Aorta (tissue), 5 donors: ENCODE measurements around the gene FAM111A. TPM values are rescaled to one million over a fixed set of nuclear protein-coding genes. Genes with fewer than 3 reads are reported as not detected.
"Not testable (repeated sequence)": the region's sequence is repeated elsewhere in the genome, so short reads cannot be mapped to it uniquely, and the experiment has no call there.

Source experiments
- ATAC-seq: fragments of 200-7000 bp; cut with Tn5 transposase; one replicate; pipeline ENCODE4 v1.9.1; 2022; ENCODE audit warnings: moderate library complexity; ENCODE audit not compliant: low FRiP score
- DNase-seq, 2 donors: peaks; one replicate each; pipeline ENCODE4 v3.0.0-alpha.2; 2020
- H3K27ac ChIP-seq, 2 donors: one replicate each; pipeline ENCODE4 v1.5.1; 2013; ENCODE audit warnings: low read length in 2 of 2, mild to moderate bottlenecking in 2 of 2, moderate library complexity in 2 of 2, control low read depth in 1 of 2, inconsistent platforms in 1 of 2, low read depth in 1 of 2
- H3K27me3 ChIP-seq, 2 donors: one replicate each; pipeline ENCODE4 v1.6.1; 2013; ENCODE audit warnings: control low read depth in 1 of 2, low read length in 1 of 2, mild to moderate bottlenecking in 1 of 2, moderate library complexity in 1 of 2; ENCODE audit not compliant: insufficient read depth in 2 of 2, control insufficient read depth in 1 of 2
- H3K36me3 ChIP-seq, 2 donors: one replicate each; pipeline ENCODE4 v1.6.1; 2013; ENCODE audit warnings: control low read depth in 1 of 2, low read length in 1 of 2, mild to moderate bottlenecking in 1 of 2; ENCODE audit not compliant: insufficient read depth in 2 of 2, control insufficient read depth in 1 of 2
- H3K4me1 ChIP-seq, 2 donors: one replicate each; pipeline ENCODE4 v1.6.1; 2013; ENCODE audit warnings: low read length in 2 of 2, control low read depth in 1 of 2, mild to moderate bottlenecking in 1 of 2, moderate library complexity in 1 of 2; ENCODE audit not compliant: insufficient read depth in 2 of 2, control insufficient read depth in 1 of 2
- H3K4me3 ChIP-seq, 2 donors: one replicate each; pipeline ENCODE4 v1.5.1; 2013; ENCODE audit warnings: low read length in 2 of 2, control low read depth in 1 of 2, mild to moderate bottlenecking in 1 of 2
- H3K9me3 ChIP-seq: one replicate; pipeline ENCODE4 v1.6.1; 2013; ENCODE audit warnings: mild to moderate bottlenecking, low read length; ENCODE audit not compliant: control insufficient read depth
- WGBS, 2 donors: extraction: QIAGEN DNeasy Blood & Tissue Kit; methylation state at CpG; one replicate each; pipeline ENCODE4 v1.1.7; 2013; 5-methylcytosine and 5-hydroxymethylcytosine counted together
- intact Hi-C, 2 donors: fragments of 100-400 bp; cut with DNase I; formaldehyde crosslinking; loops; one replicate each; pipeline versions ENCODE4 v1.14.2 to v1.15.0; 2022
- polyA plus RNA-seq, 2 donors: library from polyadenylated mRNA; stranded (reverse); fragments of 200-250 nt; gene quantifications; one replicate each; pipeline ENCODE4 v1.2.3, GENCODE V29; 2013
- total RNA-seq, 2 donors: library from RNA; stranded (reverse); fragmentation: NEBNext Ultra II Directional; extraction: Animal tissue kit (Norgen Biotek cat#: 25700); gene quantifications; one replicate each; pipeline ENCODE4 v1.2.1, GENCODE V29; 2021
- donor health status: healthy with polysubstance abuse.
- donor health status: Bipolar disorder and iron deficiency.
- donor health status: DM: no; HTN: no; CAD: no.
- donor health status: DM: no; HTN: no; CAD: no.
- donor health status: DM: yes; HTN: yes; CAD: no.

FAM111A gene
- total and polyA plus RNA-seq, 4 donors, result 5.8 to 49.0 (median 24.3) TPM

- not testable (repeated sequence) for H3K4me3 ChIP-seq, H3K27ac ChIP-seq, ATAC-seq, H3K4me1 ChIP-seq, H3K27me3 ChIP-seq, DNase-seq, H3K9me3 ChIP-seq, H3K36me3 ChIP-seq
- intact Hi-C loops, result loop anchor here (2.0 to 10.0 kb wide), 3 partner anchors 34 to 82 kb away; no protein-coding TSS in a partner anchor
- 84 to 88% methylated on average over 6 of the region's 6 CpGs for WGBS, 2 donors
Observed at GRCh38 chr11:59136551-59136950, 6.1 kb upstream of the FAM111A start.

DNA sequence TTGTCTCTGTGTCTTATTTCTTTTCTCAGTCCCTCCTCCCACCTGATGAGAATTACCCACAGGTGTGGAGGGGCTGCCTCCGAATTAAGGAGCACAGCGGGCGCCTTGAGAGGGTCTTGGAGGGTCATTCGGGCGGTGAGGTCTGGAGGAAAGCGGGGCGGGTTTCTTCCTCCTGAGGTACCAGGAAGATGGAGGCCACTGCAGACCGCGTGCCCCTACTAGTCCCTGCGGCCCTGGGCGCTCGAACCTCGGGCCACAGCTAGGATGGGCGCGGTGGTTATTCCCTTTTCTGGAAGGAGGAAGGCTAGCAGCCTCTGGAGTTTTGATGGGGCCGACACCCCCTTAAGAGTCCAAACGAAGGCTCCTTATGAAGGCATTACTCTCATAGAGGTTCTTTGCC lies 5.5 kb upstream of the FAM111A start:
- no peaks in the 10 kb centered on the region for H3K4me1 ChIP-seq
- H3K27ac ChIP-seq, result no peak overlapping the region
- intact Hi-C loops, result loop anchor here (2.0 to 10.0 kb wide), 3 partner anchors 35 to 82 kb away; no protein-coding TSS in a partner anchor
- no peaks in the 10 kb centered on the region for H3K9me3 ChIP-seq
- DNase-seq (no peak), ATAC-seq (no peak)
- H3K4me3 ChIP-seq, result no peak overlapping the region
- 95 to 98% methylated on average over 17 of the region's 17 CpGs for WGBS, 2 donors
- H3K27me3 ChIP-seq, result no peaks in the 10 kb centered on the region
- no peaks in the 10 kb centered on the region for H3K36me3 ChIP-seq

DNA sequence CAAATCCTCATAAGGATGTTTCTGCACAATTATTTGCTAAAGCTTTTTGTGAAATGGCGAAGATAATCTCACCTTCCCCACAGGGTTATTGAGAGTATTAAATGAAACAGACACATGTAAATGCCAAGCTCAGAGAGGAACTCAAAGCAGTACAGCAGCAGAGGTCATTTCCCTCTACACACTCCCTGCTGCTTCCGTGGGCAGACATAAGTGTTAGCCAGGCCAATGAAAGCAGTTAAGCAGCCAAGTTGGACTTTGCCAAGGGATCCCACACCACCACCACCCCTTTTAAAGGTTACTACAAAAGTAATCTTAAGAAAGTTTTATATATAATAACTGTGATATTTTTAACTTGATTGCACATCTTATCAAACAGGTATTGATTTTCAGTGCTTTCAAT lies 4.0 kb upstream of the FAM111A start:
- Histone ChIP-seq H3K27ac (no peak overlapping the region), H3K4me3 (no peak overlapping the region), H3K4me1 (no peaks in the 10 kb centered on the region), H3K27me3 (no peaks in the 10 kb centered on the region), H3K36me3 (no peaks in the 10 kb centered on the region), H3K9me3 (no peaks in the 10 kb centered on the region)
- intact Hi-C loops, result loop anchor here (5.0 to 10.0 kb wide), 2 partner anchors 36 to 84 kb away; no protein-coding TSS in a partner anchor
- DNase-seq (no peak), ATAC-seq (no peak)
- WGBS, 2 donors, result 43% methylated on average over 2 of the region's 2 CpGs

- H3K4me1 ChIP-seq, result no peaks in the 10 kb centered on the region
- no peaks in the 10 kb centered on the region for H3K9me3 ChIP-seq
- H3K36me3 ChIP-seq, result no peaks in the 10 kb centered on the region
- no peak for DNase-seq
- no peak for ATAC-seq
- intact Hi-C loops, result loop anchor here in 1 of 2 donors (10.0 kb wide), 1 partner anchor 566 kb away; the partner anchor contains the start of genes LPXN and ZFP91
- no peak overlapping the region for H3K4me3 ChIP-seq
- no peak overlapping the region for H3K27ac ChIP-seq
- H3K27me3 ChIP-seq, result no peaks in the 10 kb centered on the region
- 89 to 92% methylated on average over 4 of the region's 4 CpGs for WGBS, 2 donors
Observed at GRCh38 chr11:59141191-59141590, 1.5 kb upstream of the FAM111A start.

DNA sequence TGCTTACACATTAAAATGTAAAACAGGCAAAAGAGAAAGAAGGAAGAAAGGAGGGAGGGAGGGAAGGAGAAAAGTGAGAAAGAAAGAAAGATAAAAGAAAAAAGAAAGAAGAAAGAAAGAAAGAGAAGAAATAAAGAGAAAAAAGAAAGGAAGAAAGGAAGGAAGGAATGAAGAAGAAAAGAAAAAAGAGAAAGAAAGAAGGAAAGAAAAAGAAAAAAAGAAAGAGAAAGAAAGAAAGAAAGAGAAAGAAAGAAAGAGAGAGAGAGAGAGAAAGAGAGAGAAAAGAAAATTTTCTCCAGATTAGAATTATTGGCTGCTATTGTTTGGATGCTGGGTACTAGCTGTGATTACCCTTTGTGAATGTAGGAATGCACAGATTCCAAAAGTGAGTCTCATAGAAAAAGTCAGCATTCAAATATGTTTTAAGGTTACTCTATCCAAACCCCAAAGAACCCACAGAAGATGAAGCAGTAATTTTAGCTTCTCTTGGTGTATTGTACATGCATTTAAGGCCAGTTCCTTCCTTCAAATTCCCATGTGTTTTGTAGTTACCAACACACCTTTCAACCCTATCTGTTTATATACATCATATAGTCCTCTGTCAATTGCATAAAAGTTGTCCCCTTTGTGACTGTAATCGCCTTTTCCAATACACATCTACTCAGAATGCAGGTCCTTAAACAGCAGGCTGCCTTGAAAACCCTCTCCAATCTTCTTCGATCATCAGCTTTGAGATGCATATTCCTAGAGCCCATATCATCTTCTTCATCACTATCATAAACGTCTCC lies 789 bp upstream of the FAM111A start:
- DNase-seq, result no peak
- Histone ChIP-seq H3K27ac (no peak overlapping the region), H3K36me3 (no peaks in the 10 kb centered on the region), H3K4me1 (no peaks in the 10 kb centered on the region), H3K27me3 (no peaks in the 10 kb centered on the region), H3K4me3 (peak overlapping the region; percentile 79 to 86), H3K9me3 (no peaks in the 10 kb centered on the region)
- 0 to 2% methylated on average over 3 of the region's 3 CpGs for WGBS, 2 donors
- intact Hi-C loops, result loop anchor here in 1 of 2 donors (10.0 kb wide), 1 partner anchor 567 kb away; the partner anchor contains the start of genes LPXN and ZFP91
- ATAC-seq, result no peak

GRCh38 chr11:59144096-59144495 lies 1.4 kb downstream of the FAM111A start:
- peak overlapping the region; percentile 73 to 75 for H3K27ac ChIP-seq
- DNase-seq (no peak), ATAC-seq (no peak)
- H3K27me3 ChIP-seq, result no peaks in the 10 kb centered on the region
- peak overlapping the region; percentile 53 to 91 for H3K4me3 ChIP-seq
- no peaks in the 10 kb centered on the region for H3K4me1 ChIP-seq
- H3K9me3 ChIP-seq, result no peaks in the 10 kb centered on the region
- no peaks in the 10 kb centered on the region for H3K36me3 ChIP-seq
- 70 to 71% methylated on average over 1 of the region's 1 CpG for WGBS, 2 donors
- intact Hi-C loops, result loop anchor here in 1 of 2 donors (10.0 kb wide), 1 partner anchor 569 kb away; the partner anchor contains the start of genes LPXN and ZFP91

DNA sequence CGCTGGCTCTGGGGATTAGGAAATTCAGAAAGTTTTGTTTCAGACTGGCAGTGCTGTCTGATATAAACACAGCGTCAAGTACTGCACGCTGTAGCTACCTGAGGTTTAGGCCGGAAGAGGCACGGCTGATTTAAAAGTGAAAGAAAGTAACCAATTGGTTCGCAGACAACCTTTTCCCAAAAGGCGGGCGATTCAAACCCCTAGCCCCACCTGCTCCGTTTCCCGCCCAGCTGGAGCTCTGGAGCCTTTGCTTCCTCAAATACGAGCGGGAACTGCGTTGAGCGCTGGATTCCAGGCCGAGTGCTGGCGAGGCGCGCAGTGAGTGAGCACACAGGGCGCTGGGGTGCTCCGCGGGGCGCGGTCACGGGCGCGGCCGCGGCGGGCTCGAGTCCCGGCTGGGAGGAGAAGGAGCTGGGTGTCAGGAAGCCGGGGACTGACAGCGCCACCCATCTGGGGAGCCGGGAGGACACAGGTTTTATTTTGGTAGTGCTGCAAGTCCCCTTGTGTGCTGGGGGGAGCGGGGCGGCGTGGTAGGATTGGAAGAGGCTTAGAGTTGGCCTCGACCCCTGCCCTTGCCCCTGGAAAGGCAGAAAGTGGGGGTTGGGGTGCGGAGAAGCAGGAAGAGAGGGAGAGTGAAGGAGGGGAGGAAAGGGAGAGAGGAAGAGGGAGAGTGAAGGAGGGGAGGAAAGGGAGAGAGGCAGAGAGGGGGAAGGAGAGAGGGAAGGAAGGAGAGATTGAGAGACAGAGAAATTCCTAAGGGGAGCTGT lies 2.1 kb downstream of the FAM111A start:
- peak overlapping the region; percentile 39 to 73 for H3K27ac ChIP-seq
- intact Hi-C loops, result loop anchor here in 1 of 2 donors (10.0 kb wide), 1 partner anchor 570 kb away; the partner anchor contains the start of genes LPXN and ZFP91
- DNase-seq (peak; percentile 89 to 90), ATAC-seq (peak; percentile 84)
- WGBS, 2 donors, result 2% methylated on average over 36 to 39 of the region's 39 CpGs
- no peaks in the 10 kb centered on the region for H3K4me1 ChIP-seq
- H3K4me3 ChIP-seq, result peak overlapping the region; percentile 53 to 91
- no peaks in the 10 kb centered on the region for H3K9me3 ChIP-seq
- H3K27me3 ChIP-seq, result no peaks in the 10 kb centered on the region
- H3K36me3 ChIP-seq, result no peaks in the 10 kb centered on the region

DNA sequence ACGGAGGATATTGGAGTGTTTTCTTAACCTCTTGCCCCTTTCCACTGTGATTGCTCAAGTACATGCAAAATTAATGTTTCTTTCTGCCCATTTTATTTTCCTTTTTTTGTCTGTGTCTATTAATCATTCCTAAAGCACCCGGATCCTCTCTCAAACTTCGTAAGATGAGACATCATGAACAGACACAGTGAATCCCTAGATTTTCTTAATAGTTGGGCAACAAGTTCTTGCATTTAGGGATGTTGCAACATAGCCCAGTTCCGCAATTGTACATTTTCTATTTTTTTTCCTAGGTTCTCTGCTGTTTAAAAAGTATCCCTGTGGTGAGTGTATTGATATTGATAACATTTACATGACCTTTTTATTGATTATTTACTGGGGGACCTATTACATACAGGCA lies 2.9 kb downstream of the FAM111A start:
- Histone ChIP-seq H3K4me3 (no peak overlapping the region), H3K27me3 (no peaks in the 10 kb centered on the region), H3K4me1 (no peaks in the 10 kb centered on the region), H3K27ac (no peak overlapping the region), H3K9me3 (no peaks in the 10 kb centered on the region), H3K36me3 (no peaks in the 10 kb centered on the region)
- 71 to 72% methylated on average over 4 of the region's 4 CpGs for WGBS, 2 donors
- ATAC-seq (no peak), DNase-seq (no peak)
- intact Hi-C loops, result loop anchor here in 1 of 2 donors (10.0 kb wide), 1 partner anchor 571 kb away; the partner anchor contains the start of genes LPXN and ZFP91
